COR-L47 (cell line): ENCODE results near the gene ZMIZ1.
"Not testable (repeated sequence)": the region's sequence is repeated elsewhere in the genome, so short reads cannot be mapped to it uniquely, and the experiment has no call there.

Experiments
- DNase-seq: peaks from one replicate; lab custom pipeline; 2025; lab: John Stamatoyannopoulos, UW

The ZMIZ1 gene

DNA sequence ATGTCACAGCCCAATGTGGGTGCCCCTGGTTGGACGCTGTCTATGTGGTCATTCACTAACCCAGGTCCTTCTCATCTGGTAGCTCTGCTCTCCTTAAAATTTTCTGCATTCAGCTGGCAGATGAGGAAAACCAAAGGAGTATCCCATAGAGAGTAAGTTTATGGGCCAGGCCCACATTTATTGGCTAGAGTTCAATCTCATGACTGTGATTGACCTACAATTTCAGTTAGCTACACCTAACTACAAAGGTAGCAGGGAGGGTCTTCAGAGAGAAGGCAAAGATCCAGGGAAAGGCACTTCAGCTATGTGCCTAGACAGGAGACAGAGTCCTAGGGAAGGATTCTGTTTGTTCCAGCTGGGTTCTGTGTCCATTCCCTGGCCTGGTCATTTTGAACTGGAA lies 254.8 kb downstream of the ZMIZ1 start:
- no peak for DNase-seq

DNA sequence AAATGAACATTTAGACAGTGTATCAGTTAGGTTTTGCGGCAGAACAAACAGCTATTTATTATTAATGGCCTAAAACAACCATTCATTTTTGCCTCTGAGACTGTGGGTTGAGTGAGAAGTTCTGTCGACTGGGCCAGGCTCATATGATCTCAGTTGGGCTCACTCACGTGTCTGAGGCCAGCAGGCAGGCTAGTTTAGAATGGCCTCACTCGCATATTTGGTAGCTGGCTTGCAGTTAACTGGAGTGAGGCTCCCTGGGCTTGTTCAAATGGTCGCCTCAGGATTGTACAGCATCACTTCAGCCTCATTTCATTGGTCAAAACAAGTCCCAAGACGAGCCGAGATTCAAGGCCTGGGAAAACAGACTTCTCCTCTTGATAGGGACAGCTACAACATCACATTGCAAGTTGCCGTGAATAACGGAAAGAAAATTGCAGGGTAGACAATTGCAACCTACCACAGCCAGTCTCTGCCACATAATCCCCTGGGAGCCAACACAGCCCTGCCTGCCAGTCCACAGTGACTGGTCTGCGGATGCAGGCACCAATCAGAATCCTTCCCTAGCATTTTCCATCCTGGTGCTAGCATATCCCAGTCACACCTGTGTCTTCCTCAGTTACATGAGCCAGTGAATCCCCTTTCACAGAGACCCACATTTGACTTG lies 255.4 kb downstream of the ZMIZ1 start:
- no peak for DNase-seq

DNA sequence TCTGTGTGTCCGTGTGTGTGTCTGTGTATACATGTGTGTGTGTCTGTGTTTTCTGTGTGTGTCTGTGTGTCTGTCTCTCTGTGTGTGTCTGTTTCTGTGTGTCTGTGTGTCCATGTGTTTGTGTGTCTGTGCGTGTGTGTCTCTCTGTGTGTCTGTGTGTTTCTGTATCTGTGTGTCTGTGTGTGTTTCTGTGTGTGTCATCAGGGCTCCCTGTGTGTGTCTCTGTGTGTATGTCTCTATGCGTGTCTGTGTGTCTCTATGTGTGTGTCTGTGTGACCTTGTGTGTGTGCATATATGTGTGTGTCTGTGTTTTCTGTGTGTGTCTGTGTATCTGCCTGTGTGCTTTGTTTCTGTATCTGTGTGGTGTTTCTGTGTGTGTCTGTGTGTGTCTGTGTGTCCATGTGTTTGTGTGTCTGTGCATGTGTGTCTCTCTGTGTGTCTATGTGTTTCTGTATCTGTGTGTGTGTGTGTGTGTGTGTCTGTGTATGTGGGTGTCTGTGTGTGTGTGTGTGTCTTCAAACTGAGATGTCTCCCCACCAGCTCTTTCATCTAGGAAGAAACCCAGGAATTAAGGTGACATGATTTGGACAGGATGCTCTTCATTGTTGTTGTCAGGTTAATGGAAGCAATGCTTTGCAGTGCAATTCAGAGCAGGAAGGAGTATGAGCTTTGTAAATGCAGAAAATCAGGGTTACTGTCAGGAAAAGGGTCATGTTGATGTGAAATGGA lies 257.8 kb downstream of the ZMIZ1 start:
- no peak for DNase-seq

DNA sequence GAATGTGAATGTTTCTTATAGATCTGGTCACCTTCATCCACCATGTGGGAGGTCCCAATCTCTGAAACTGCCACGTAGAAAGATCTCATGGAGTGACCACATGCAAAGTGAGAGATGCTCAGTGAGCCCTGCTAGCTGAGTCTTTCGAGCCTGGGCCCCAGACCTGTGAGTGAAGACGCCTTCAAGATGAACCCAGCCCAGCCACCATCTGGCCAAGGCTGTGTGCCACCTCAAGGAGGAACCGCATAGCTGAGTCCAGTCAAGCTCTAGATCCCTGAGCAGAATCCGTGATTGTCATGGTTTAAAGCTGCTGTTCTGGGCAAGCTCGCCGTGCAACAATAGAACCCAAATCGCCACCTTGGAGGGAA lies 258.3 kb downstream of the ZMIZ1 start:
- DNase-seq, result no peak

DNA sequence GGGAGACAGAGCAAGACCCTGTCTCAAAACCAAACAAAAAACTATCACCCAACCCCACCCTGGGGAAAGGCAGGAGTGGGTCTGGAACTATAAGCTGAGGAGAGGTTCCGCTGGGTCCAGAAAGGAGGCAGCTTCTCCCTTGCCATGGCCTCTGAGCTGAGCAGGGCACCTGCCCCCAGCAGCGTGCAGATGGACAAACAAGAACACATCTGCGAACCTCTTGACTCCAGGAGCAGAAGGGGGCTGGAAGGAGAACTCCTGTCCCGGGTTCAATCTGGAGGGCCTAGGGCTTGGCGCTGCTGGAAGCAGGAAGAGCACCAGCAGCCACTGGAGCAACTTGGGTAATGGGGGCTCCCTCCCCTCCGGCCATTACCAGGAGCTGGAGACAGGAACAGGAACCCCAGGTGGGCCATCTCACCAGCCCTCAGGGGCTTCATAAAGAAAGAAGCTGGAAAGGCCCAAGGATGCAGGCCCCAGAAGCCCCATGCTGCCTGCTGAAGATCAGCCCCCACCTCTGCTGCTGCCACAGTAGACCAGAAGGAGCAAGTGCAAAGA lies 259.5 kb downstream of the ZMIZ1 start:
- DNase-seq, result no peak

DNA sequence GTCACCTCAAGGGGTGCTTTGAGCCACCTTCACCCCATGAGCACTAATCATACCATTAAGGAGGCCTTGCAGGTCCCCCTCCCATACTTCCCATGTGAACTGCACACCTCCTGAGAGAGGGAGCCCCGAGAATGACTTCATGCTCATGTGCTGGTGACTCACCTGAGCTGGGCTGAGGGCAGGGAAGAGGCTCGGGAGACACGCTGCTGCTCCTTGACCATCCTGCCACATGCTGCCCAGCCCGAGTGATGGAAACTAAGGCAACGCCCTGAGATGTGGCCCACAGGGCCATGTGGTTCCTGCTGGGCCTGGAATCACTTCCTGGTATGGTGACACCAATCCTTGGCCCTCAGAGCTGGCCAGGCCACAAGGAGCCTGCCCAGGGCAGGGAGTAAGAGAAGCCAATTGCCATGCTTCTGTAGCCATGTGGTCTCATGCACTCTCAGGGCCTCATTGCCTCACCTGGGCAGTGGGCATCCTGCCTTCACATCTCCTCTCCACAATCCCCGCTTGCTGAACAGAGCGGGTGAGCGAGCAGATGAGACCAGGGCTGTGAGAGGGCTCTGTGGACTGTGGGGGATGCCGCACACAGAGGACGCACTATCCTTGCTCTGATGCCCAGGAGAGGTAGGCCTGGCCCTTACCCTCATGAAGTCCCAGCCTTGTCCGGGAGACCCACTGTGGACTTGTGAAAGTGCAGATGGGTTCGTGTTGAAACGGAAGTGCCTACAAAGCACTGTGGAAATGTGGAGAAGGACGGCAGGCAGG lies 260.2 kb downstream of the ZMIZ1 start:
- no peak for DNase-seq

DNA sequence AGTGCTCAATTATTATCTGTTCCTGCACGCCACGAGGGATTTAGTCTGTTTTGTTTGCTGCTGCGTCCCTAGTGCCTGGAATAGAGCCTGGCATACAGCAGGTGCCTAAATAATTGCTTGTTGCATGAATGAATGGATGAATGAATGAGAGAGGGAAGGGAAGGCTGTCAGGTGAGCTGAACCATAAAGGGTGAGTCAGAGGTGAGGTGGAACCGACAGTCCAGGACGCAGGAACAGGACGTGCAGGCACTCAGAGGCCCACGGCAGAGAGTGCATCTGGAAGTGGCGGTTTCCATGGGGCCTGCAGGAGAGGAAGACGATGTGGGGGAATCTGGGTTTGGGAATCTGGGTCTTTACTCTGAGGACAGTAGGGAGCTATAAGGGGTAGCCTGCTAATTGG lies 260.8 kb downstream of the ZMIZ1 start:
- DNase-seq, result no peak

DNA sequence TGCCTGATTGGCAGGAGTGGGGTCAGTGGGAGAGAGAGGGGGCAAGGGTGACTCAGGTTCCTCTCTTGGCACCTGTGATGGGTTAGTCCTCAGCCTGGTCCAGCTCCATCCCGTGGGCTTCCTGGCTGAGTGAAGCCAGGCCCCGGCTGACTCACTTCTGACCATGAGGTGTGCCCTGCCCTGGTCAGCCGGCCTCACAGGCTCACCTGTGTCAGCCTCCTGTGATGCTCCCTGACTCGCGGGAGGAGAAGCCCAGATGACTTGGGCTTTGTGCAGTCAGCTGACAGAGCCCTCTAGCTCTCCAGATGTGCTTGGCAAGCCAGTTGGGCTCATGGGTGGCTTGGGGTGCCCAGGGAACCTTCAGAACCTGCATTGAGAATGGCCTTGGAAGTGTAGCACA lies 262.5 kb downstream of the ZMIZ1 start:
- DNase-seq, result no peak

DNA sequence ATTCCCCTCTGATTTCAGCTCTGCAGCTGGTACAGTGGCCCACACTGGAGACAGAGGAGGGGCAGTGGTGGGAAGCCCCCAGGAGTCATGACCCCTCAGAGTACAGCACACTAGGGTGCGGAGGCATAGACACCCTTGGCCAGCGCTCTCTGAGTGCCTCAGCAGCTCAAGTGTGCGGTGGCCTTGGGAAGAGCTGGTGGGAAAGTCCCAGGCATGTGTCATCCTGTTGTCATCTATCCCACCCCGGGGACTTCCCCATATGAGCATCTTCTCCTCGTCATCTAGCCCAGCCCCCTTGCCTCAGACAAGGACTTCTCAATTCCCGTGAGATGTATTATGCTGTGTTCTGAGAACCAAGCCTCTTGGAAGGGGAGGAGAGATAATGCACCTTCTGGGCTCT lies 262.9 kb downstream of the ZMIZ1 start:
- no peak for DNase-seq

DNA sequence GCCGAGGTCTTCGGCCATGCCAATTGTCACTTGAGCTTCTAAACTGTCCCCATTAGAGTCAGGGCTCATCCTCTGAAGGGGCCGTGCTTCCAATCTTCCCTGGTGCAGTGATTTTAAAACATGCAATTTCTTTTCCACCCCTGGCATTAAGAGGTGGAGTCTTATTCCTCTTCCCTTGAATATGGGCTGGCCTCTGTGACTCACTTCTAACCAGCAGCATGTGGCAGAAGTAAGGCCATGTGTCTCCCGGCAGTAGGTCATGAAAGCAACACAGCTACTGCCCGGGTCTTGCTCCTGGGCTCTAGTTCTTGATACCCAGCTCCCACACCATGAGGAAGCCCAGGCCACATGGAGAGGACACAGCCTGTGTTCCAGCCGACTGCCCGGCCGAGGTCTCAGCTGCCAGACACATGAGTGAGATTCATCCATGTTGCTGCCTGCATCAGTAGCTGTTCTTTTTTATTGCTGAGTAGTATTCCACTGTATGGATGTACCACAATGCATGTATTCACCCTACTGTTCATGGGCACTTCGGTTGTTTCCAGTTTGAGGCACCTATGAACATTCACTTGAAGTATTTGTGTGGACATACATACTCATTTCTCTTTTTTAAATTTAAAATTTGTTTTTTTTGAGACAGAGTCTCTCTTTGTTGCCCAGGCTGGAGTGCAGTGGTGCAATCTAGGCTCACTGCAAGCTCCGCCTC lies 264.0 kb downstream of the ZMIZ1 start:
- not testable (repeated sequence) for DNase-seq

DNA sequence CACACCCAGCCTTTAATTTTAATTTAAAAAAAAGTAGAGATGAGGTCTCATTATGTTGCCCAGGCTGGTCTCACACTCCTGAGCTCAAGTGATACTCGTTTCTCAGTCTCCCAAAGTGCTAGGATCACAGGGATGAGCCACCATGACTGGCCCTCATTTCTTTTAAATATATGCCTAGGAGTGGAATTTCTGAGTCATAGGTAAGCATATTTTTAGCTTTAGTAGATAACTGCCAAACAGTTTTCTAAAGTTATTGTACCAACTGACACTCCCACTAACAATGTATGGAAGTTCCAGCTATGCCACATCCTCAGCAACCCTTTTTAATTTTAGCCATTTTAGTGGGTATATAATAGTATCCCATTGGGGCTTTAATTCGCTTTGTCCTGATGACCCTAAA lies 264.7 kb downstream of the ZMIZ1 start:
- no peak for DNase-seq

DNA sequence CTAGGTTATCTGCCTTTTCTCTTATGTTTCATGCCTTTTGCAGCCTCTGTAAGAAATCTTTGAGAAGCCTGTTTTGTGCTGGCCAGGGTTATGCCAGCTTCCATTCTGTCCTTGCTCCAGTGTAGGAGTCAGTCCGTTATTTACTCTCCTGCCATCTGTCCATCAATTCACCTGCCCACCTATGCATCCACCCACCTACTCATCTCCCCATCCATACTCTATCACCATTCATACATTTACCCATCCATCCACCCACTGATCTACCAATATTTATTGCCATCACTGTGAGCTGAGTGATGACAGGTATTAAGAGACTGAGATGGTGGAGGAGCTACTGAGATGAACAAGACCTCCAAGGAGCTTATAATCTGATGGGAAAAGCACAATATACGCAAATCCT lies 265.8 kb downstream of the ZMIZ1 start:
- no peak for DNase-seq

DNA sequence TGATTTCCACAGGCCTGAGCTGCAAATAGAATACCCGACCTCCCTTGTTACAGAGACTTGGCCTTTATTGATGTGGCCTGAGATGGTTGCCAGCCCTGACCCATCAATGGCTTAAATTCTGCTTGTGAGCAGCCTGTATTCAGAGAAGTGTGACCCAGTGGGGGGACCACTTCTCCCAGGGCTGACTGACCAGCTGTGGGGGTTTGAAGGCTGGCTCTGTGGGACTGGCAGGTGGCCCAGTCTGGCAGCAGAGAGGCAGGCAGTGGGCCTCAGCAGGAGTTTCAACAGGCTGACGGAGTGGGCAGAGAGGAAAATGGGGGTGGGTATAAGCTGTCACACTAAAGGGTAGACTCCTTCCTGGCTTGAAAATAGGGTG lies 266.3 kb downstream of the ZMIZ1 start:
- peak; percentile 37 for DNase-seq

DNA sequence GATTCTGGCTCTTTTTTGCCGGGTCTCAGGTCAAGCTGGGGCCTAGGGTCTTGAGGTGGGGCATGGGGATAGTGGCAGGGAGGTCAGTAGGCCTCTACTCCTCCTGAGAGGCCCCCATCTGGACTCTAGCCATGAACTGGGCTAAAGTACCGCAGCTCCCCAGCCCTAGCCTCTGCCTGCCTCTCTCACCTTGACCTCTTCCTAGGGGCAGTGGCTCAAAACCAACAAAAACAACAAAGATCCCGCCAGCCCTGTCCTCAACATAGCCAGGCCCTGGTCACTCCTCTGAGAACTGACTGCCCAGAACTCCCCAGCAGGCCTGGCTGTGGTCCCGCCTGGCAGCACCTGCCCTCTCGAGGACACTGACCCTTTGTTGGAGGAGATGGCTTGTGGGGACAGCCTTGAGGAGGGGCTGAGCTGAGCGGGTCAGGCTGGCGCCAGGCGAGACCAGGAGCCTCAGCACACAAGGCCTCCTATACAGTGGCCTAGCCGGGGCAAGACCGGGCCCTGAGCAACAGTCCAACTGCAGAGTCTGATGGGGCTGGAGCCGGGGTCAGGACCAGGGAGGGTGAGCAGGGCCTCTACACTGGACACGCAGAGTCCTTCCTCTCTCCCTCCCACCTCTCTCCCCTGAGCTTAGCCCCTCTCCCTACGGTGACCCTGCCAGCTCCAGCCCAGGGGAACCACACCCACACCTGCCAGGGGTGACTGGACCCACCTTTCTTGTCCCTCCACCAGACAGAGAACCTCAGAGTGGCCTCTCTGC lies 266.9 kb downstream of the ZMIZ1 start:
- no peak for DNase-seq

DNA sequence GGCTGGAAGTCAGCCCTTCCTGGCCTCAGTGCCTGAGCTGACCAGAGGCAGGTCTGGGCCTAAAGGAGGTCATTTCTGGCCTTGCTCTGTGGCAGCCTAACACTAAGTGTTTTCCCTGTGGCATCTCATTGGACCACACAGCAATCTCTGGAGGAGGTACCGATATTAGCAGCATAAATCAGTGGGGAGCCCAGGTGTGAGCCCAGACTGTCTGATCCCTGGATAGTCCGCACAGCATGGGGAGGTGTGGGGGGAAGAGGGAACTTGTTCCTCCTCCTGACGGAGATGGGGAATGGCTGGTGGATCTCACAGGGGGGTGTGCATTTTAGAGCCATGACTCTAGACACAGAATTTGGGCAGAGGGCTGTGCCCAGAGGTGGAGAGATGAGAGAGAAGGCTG lies 267.5 kb downstream of the ZMIZ1 start:
- peak; percentile 45 for DNase-seq

DNA sequence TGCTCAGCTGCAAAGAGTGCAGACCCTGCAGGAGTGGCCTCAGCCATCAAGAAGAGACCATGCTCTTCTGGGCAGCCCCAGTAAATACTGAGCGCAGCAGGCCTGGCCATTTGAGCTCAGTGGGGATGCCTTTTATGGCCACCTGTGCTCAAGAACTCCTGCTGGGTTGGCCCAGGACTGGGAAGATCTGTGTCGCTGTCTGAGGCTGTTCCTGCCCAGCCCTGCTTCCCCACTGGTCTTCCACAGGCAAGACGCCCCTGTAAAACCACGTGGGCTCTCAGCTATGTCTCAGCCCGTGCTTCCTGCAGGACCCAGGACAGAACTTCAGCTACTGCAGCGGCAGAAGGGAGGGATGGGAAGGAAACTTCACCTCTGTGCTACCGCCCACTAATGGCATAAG lies 268.0 kb downstream of the ZMIZ1 start:
- DNase-seq, result peak; percentile 85

DNA sequence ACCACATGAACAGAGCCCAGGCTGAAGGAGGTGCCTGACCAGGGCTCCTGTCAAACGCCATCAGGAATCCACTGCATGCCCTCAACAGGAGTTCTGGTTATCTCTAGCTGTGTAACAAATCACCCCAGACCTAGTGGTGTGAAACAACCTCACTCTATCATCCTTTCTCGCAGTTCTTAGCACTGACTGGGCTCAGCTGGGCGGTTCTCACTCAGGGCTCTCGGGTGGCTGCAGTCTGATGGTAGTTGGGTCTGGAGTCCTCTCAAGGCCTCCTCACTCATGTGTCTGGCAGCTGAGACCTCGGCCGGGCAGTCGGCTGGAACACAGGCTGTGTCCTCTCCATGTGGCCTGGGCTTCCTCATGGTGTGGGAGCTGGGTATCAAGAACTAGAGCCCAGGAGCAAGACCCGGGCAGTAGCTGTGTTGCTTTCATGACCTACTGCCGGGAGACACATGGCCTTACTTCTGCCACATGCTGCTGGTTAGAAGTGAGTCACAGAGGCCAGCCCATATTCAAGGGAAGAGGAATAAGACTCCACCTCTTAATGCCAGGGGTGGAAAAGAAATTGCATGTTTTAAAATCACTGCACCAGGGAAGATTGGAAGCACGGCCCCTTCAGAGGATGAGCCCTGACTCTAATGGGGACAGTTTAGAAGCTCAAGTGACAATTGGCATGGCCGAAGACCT lies 269.2 kb downstream of the ZMIZ1 start:
- not testable (repeated sequence) for DNase-seq

DNA sequence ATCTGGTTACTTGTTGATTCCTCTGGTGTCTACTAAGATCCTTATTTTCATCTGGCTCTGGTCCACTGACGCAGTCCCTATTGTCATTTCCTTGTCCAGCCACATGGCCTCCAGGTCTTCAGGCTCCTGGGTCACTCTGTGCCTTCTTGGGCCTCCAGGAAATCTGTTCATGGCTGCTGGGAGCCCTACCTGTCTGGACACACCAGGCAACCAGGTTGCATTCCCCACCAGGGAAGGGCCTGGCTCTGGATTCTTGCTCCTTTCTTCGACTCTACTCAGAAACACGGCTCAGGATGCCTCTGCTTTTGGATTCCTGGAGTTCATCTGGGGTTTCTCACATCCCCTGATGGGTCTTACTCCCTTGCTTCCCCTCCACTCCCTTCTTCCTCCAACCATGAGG lies 270.5 kb downstream of the ZMIZ1 start:
- no peak for DNase-seq

DNA sequence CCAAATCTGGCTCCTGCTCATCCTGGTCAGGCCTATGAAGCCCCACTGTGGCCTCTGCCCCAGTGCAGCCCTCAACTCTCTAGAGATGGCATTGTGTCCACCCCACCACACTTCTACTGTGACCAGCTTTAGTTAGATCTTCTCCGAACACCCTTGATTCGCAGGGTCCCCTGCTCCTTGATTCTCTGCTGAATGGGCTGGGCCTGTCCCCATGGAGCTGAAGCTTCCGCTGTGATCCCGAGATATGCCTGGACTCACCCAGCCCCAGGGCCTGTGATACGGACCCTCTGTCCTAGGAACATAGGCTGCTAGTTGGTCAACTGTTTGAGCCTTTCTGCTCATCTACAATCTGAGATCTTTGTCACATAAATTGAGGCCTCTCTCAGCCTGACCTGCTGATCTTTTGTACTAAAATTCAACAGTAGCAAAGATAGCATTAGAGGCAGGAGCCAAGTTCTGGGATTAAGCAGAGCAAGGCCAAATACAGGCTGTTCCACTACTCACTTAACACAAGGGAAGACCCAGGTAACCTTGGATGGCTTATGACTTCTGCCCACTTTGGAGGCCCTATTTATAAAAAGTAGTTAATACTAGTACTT lies 272.0 kb downstream of the ZMIZ1 start:
- DNase-seq, result no peak

DNA sequence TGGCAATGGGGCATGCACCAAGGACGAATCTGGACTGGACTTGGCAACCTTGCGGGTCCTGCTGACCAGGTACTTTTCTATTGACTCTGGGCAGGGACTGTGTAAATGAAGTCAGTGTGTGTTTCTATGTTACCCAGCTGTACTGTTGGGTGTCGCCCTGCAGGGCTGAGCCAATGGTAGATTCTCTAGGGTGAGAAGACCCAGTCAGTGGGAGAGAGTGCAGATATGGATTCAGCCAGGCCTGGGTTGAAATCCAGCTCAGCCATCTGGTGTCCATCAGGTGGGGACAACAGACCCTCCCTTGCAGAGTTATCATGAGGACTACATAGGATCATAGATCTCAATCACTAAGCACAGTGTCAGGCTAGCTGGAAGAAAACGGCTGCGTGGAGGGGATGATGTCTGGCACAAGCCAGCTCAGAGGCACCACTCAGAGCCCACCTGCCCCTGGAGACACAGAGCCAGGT lies 273.6 kb downstream of the ZMIZ1 start:
- no peak for DNase-seq
